ENCODE results near the gene DEDD2.

DEDD2 gene

DNA sequence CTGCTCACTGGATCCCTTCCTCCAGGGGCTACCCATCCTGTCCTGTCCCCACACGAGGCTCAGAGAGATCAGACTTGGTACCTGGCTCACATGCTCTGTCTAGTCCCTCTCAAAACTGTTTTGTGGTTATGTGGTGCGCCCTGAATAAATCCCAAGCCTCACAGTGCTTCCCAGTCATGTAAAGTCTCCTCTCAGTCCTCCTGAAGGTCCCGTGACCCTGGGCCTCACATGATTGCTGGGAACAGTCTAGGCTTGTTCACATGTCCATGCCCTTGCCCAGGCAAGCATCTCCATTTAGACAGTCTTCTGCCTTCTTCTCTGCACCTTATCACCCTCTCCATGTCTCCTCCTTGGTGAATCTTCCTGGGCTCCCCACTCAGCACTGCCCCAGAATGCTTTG, 49.3 kb downstream of the DEDD2 start:
- H3K4me1 ChIP-seq (ENCODE audit: insufficient read depth, low read length, poor library complexity, severe bottlenecking): no peaks in the 10 kb centered on the region
- H3K9me3 ChIP-seq (ENCODE audit: insufficient read depth, low read depth, low read length): no peaks in the 10 kb centered on the region
- no peak overlapping the region for H2AFZ ChIP-seq (ENCODE audit: low read length)
- H3K79me2 ChIP-seq (ENCODE audit: insufficient read depth, low read length): no peaks in the 10 kb centered on the region
- no peak for TF ChIP-seq EZH2phosphoT487 (IDR thresholded peaks at IDR 0.05; ENCODE audit: borderline replicate concordance)
- TF ChIP-seq, protein P1, sequence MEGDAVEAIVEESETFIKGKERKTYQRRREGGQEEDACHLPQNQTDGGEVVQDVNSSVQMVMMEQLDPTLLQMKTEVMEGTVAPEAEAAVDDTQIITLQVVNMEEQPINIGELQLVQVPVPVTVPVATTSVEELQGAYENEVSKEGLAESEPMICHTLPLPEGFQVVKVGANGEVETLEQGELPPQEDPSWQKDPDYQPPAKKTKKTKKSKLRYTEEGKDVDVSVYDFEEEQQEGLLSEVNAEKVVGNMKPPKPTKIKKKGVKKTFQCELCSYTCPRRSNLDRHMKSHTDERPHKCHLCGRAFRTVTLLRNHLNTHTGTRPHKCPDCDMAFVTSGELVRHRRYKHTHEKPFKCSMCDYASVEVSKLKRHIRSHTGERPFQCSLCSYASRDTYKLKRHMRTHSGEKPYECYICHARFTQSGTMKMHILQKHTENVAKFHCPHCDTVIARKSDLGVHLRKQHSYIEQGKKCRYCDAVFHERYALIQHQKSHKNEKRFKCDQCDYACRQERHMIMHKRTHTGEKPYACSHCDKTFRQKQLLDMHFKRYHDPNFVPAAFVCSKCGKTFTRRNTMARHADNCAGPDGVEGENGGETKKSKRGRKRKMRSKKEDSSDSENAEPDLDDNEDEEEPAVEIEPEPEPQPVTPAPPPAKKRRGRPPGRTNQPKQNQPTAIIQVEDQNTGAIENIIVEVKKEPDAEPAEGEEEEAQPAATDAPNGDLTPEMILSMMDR (conservative IDR thresholded peaks at IDR 0.05; ENCODE audit: low read length): no peak
- no peak overlapping the region for H3K9ac ChIP-seq (ENCODE audit: low read depth, low read length, poor library complexity, severe bottlenecking)
- H3K4me2 ChIP-seq (ENCODE audit: low read depth, low read length, poor library complexity, severe bottlenecking): no peak overlapping the region
- no peaks in the 10 kb centered on the region for H3F3A ChIP-seq (ENCODE audit: low read depth)
- H3K36me3 ChIP-seq (ENCODE audit: insufficient read depth, low read length): no peaks in the 10 kb centered on the region
- no peaks in the 10 kb centered on the region for H3K9me2 ChIP-seq (replicated peaks; ENCODE audit: low read depth, low read length)
- H4K20me1 ChIP-seq (ENCODE audit: insufficient read depth, low read length, poor library complexity, severe bottlenecking): no peaks in the 10 kb centered on the region
- no peaks in the 10 kb centered on the region for H3K27me3 ChIP-seq (ENCODE audit: insufficient read depth, low read length, poor library complexity, severe bottlenecking)
- H3K4me3 ChIP-seq (ENCODE audit: low read length, poor library complexity, severe bottlenecking): no peak overlapping the region

DNA sequence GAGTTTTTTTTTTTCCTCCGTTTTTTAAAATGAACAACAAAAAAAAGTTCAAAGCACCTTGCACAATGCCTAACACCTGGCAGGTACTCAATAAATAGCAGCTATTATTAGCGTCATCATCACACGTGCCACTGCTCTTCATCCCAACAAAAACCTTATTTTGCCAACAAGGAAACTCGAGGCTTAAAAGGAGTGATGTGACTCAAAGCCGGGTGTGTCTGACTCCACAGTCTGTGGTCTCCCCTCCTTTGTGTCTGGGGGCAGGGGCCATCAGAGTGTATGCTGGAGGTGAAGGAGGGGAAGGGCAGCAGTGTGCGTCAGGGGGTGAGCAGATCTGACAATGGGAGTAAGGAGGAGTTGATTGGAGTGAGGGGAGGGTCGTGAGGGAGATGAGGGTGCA, 51.2 kb downstream of the DEDD2 start:
- no peaks in the 10 kb centered on the region for H3K79me2 ChIP-seq (ENCODE audit: insufficient read depth, low read length)

DNA sequence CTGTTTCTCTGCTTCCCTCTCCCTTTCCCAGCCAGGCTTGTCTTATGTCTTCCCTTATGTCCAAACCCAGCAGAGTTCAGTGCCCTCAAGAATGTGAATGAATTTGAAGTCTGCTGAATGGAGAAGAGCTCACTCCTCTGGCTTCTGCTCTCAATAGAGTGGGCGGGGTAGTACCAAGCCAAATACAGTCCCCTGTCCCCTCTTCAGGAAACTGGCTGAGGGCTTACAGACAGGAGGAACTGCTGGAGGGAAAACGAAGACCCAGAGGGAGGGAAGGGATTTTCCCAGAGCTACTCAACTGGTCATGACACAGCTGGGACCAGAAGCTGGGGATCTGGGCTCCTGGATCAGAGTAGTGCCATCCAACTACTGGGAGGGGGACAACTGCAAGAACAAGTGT, 52.3 kb downstream of the DEDD2 start:
- no peaks in the 10 kb centered on the region for H4K20me1 ChIP-seq (ENCODE audit: insufficient read depth, low read length, poor library complexity, severe bottlenecking)
- H3K9me2 ChIP-seq (replicated peaks; ENCODE audit: low read depth, low read length): no peaks in the 10 kb centered on the region
- no peak for TF ChIP-seq EZH2phosphoT487 (IDR thresholded peaks at IDR 0.05; ENCODE audit: borderline replicate concordance)
- TF ChIP-seq, protein P1 (conservative IDR thresholded peaks at IDR 0.05; ENCODE audit: low read length): no peak
- no peak overlapping the region for H3K4me3 ChIP-seq (ENCODE audit: low read length, poor library complexity, severe bottlenecking)
- no peak overlapping the region for H2AFZ ChIP-seq (ENCODE audit: low read length)
- no peaks in the 10 kb centered on the region for H3K79me2 ChIP-seq (ENCODE audit: insufficient read depth, low read length)
- H3K9ac ChIP-seq (ENCODE audit: low read depth, low read length, poor library complexity, severe bottlenecking): no peak overlapping the region
- no peaks in the 10 kb centered on the region for H3K4me1 ChIP-seq (ENCODE audit: insufficient read depth, low read length, poor library complexity, severe bottlenecking)
- H3K4me2 ChIP-seq (ENCODE audit: low read depth, low read length, poor library complexity, severe bottlenecking): no peak overlapping the region
- no peaks in the 10 kb centered on the region for H3K27me3 ChIP-seq (ENCODE audit: insufficient read depth, low read length, poor library complexity, severe bottlenecking)
- H3K9me3 ChIP-seq (ENCODE audit: insufficient read depth, low read depth, low read length): no peaks in the 10 kb centered on the region
- H3K36me3 ChIP-seq (ENCODE audit: insufficient read depth, low read length): no peaks in the 10 kb centered on the region
- H3F3A ChIP-seq (ENCODE audit: low read depth): no peaks in the 10 kb centered on the region

More for the DNA sequence above, 51.2 kb downstream of the DEDD2 start:
- Histone ChIP-seq H3F3A (ENCODE audit: low read depth) (no peaks in the 10 kb centered on the region), H3K4me1 (ENCODE audit: insufficient read depth, low read length, poor library complexity, severe bottlenecking) (no peaks in the 10 kb centered on the region), H3K36me3 (ENCODE audit: insufficient read depth, low read length) (no peaks in the 10 kb centered on the region), H2AFZ (ENCODE audit: low read length) (no peak overlapping the region), H3K27me3 (ENCODE audit: insufficient read depth, low read length, poor library complexity, severe bottlenecking) (no peaks in the 10 kb centered on the region), H3K4me3 (ENCODE audit: low read length, poor library complexity, severe bottlenecking) (no peak overlapping the region), H3K9ac (ENCODE audit: low read depth, low read length, poor library complexity, severe bottlenecking) (no peak overlapping the region), H3K9me3 (ENCODE audit: insufficient read depth, low read depth, low read length) (no peaks in the 10 kb centered on the region), H3K9me2 (replicated peaks; ENCODE audit: low read depth, low read length) (no peaks in the 10 kb centered on the region), H4K20me1 (ENCODE audit: insufficient read depth, low read length, poor library complexity, severe bottlenecking) (no peaks in the 10 kb centered on the region), H3K4me2 (ENCODE audit: low read depth, low read length, poor library complexity, severe bottlenecking) (no peak overlapping the region)
- TF ChIP-seq, protein P1 (conservative IDR thresholded peaks at IDR 0.05; ENCODE audit: low read length): no peak

Measured in Loucy (cell line).